ENCODE results near the gene GPLD1.

DNA sequence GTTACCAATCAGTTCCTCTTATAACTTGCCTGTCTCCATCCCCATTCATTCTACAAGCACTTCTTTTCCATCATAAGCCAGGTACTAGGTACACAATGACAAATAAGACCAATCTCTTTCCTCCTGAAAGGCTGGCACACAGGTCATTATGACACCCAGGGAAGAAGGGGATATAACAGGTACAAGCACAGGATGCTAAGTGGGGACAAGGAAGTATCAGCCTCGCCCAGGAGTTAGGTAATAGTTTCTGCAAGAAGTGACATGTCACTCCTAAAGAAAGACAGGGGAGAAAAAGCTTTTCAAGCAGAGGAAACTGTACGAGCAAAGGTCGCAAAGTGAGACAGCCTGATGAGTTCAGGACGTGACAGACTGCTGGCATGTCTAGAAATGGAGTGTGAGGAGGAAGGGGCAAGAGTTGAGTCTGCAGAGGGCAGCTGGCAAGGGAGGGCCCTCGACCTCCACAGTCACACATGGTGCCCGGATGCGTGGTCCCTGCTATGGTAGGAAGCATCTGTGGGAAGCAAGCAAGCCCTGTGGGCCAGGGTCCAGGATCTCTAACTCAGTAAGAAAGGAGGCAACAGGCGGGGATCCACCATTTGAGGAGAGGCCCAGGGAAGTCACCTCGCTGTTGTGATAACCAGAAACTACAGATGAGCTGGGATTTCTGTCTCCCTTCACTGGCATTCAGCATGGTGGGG lies 40.4 kb downstream of the GPLD1 start:
- TF ChIP-seq EZH2 (IDR thresholded peaks at IDR 0.05; ENCODE audit: borderline replicate concordance): no peak
- TF ChIP-seq, protein P1, sequence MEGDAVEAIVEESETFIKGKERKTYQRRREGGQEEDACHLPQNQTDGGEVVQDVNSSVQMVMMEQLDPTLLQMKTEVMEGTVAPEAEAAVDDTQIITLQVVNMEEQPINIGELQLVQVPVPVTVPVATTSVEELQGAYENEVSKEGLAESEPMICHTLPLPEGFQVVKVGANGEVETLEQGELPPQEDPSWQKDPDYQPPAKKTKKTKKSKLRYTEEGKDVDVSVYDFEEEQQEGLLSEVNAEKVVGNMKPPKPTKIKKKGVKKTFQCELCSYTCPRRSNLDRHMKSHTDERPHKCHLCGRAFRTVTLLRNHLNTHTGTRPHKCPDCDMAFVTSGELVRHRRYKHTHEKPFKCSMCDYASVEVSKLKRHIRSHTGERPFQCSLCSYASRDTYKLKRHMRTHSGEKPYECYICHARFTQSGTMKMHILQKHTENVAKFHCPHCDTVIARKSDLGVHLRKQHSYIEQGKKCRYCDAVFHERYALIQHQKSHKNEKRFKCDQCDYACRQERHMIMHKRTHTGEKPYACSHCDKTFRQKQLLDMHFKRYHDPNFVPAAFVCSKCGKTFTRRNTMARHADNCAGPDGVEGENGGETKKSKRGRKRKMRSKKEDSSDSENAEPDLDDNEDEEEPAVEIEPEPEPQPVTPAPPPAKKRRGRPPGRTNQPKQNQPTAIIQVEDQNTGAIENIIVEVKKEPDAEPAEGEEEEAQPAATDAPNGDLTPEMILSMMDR (IDR thresholded peaks at IDR 0.05; ENCODE audit: poor library complexity): no peak
